T-helper 17 cell (primary cell): Measurements from ENCODE around the gene PIK3R5. TPM values are rescaled to one million over a fixed set of nuclear protein-coding genes. Genes with fewer than 3 reads are reported as not detected.
A peak's percentile ranks its signal among the peaks of the same experiment; 100 is the strongest.
"Not testable (repeated sequence)": the region's sequence is repeated elsewhere in the genome, so short reads cannot be mapped to it uniquely, and the experiment has no call there.

Experiments used
- ATAC-seq: fragments of 150-1000 bp; cut with Tn5 transposase; 2 replicates; pipeline ENCODE4 v1.10.0; 2021; ENCODE audit warnings: mild to moderate bottlenecking, moderate library complexity
- DNase-seq, 3 donors: peaks; one replicate each; pipeline versions ENCODE4 v3.0.0 to v3.0.0-alpha.2; 2020 to 2021
- H3K9me3 ChIP-seq: one replicate; pipeline ENCODE4 v1.7.0; 2013; ENCODE audit warnings: low read length, mild to moderate bottlenecking; ENCODE audit not compliant: control insufficient read depth, poor library complexity, severe bottlenecking
- H3K27ac Mint-ChIP-seq: one replicate; pipeline ENCODE4 v1.8.0; 2022; ENCODE audit warnings: mild to moderate bottlenecking, moderate library complexity, mixed read lengths
- H3K27me3 Mint-ChIP-seq: one replicate; pipeline ENCODE4 v1.8.0; 2022; ENCODE audit warnings: mixed read lengths
- H3K36me3 Mint-ChIP-seq: one replicate; pipeline ENCODE4 v1.8.0; 2022; ENCODE audit warnings: low read depth, mixed read lengths
- H3K4me1 Mint-ChIP-seq: one replicate; pipeline ENCODE4 v1.8.0; 2022; ENCODE audit warnings: mild to moderate bottlenecking, mixed read lengths
- H3K4me3 Mint-ChIP-seq: one replicate; pipeline ENCODE4 v1.8.0; 2022; ENCODE audit warnings: mild to moderate bottlenecking, moderate library complexity, mixed read lengths
- total RNA-seq, 4 donors: library from RNA in 2 of 4; stranded (reverse) in 2 of 4; gene quantifications; one replicate each; pipeline ENCODE4 v1.2.3 and lab custom pipeline; 2022 to 2026

PIK3R5 gene
- total RNA-seq, 2 donors from 2014 or later = 164 to 177 TPM

- Mint-ChIP-seq H3K36me3 (no peaks in the 10 kb centered on the region), H3K4me1 (peaks cover 4% of the 10 kb centered on the region), H3K4me3 (no peak overlapping the region), H3K27ac (peak overlapping the region; percentile 27), H3K27me3 (no peaks in the 10 kb centered on the region)
- no peak for DNase-seq
- H3K9me3 ChIP-seq = no peaks in the 10 kb centered on the region
- no peak for ATAC-seq
Measured at GRCh38 chr17:8889458-8890210, 75.9 kb downstream of the PIK3R5 start.

- Mint-ChIP-seq H3K4me1 (peaks cover 6% of the 10 kb centered on the region), H3K27me3 (no peaks in the 10 kb centered on the region), H3K4me3 (no peak overlapping the region), H3K36me3 (peaks cover 2% of the 10 kb centered on the region), H3K27ac (no peak overlapping the region)
- ATAC-seq (no peak), DNase-seq (no peak)
- H3K9me3 ChIP-seq = no peaks in the 10 kb centered on the region
Measured at GRCh38 chr17:8888704-8889302, 76.7 kb downstream of the PIK3R5 start.

DNA sequence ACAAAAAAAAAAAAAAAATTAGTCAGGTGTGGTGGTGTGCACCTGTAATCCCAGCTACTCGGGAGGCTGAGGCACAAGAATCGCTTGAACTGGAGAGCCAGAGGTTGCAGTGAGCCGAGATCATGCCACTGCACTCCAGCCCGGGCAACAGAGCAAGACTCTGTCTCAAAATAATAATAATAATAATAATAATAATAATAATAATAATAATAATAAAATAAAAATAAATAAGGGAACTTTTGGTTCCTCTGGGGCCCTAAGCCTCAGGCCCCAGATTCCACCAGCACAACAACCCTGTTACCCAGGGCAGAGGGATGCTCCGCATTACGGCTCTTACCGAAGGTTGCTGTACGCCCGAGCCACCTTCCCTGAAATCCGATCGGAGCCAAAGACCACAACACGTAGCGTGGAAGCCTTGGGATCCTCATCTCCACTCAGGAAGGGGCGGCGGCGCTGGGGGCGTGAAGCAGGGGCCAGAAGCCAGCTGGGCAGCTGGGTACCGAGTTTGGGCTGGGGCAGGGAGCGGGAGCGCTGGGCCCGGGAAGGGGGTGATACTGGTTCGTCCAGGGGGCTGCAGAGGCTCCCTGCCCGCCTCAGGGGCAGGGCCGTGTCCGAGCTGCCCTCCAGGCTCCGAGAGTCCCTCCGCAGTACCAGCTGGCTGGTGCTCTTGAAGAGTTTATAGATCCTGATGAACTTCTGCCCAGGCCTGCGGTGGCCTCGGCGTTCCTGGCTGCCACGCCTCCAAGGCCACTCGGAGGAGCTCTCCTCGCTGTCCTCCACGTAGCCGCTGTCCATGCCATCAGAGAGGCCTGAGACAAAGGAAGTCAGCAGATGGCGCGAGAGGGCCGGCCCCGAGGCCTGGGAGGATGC is 77.4 kb downstream of the PIK3R5 start:
- ATAC-seq = no peak

GRCh38 chr17:8887301-8887700 is 78.2 kb downstream of the PIK3R5 start:
- Mint-ChIP-seq H3K4me3 (no peak overlapping the region), H3K27ac (peak overlapping the region; percentile 37), H3K36me3 (peaks cover 13% of the 10 kb centered on the region), H3K27me3 (no peaks in the 10 kb centered on the region), H3K4me1 (peaks cover 8% of the 10 kb centered on the region)
- H3K9me3 ChIP-seq = no peaks in the 10 kb centered on the region
- ATAC-seq (no peak), DNase-seq (no peak)

More for the DNA sequence above, 77.4 kb downstream of the PIK3R5 start:
- Mint-ChIP-seq H3K4me1 (peaks cover 6% of the 10 kb centered on the region), H3K4me3 (no peak overlapping the region), H3K36me3 (peaks cover 7% of the 10 kb centered on the region), H3K27me3 (no peaks in the 10 kb centered on the region), H3K27ac (peak overlapping the region; percentile 37)
- no peaks in the 10 kb centered on the region for H3K9me3 ChIP-seq
- DNase-seq = no peak

DNA sequence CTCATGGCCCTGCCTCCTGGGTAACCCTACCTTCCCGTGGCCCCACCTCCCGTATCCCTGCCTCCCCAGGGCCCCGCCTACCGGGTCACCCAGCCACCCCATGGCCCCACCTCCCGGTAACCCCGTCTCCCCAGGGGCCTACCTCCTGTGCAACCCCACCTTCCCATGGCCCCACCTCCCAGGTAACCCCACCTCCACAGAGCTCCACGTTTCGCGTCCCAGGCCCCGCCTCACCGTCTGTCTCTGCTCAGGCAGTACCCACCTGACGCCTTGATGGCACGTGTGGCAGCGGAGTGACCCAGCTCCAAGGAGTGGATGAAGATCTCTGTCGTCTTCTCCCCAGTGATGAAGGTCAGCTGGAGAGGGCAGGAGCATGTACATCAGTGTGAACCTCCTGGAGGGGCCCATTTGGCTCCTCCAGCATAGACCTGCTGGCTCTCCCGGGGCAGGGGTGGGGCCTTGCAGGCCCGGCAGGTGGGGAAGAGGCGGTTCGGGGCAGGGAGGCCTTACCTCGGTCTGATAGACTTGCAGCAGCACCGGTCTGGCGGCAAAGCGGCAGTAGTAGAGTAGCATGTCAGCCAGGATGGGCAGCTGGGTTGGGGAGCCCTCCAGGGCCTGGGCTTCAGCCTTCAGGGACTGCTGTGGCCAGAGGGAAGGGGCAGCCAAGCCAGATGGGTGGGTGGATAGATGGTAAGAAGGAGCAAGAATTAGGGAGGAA is 79.4 kb downstream of the PIK3R5 start:
- H3K36me3 Mint-ChIP-seq = peaks cover 14% of the 10 kb centered on the region

GRCh38 chr17:8885163-8885966 is 80.1 kb downstream of the PIK3R5 start:
- not testable (repeated sequence) for H3K27me3 Mint-ChIP-seq, H3K9me3 ChIP-seq, H3K27ac Mint-ChIP-seq, H3K4me3 Mint-ChIP-seq
- Mint-ChIP-seq H3K4me1 (peaks cover 10% of the 10 kb centered on the region), H3K36me3 (peaks cover 14% of the 10 kb centered on the region)
- DNase-seq (peak; percentile 41 to 67 (median 60)), ATAC-seq (peak; percentile 78)

More for the DNA sequence above, 79.4 kb downstream of the PIK3R5 start:
- DNase-seq (no peak), ATAC-seq (no peak)
- Mint-ChIP-seq H3K27ac (peak overlapping the region; percentile 37), H3K4me1 (peaks cover 8% of the 10 kb centered on the region), H3K4me3 (no peak overlapping the region), H3K27me3 (no peaks in the 10 kb centered on the region)
- H3K9me3 ChIP-seq = no peaks in the 10 kb centered on the region

DNA sequence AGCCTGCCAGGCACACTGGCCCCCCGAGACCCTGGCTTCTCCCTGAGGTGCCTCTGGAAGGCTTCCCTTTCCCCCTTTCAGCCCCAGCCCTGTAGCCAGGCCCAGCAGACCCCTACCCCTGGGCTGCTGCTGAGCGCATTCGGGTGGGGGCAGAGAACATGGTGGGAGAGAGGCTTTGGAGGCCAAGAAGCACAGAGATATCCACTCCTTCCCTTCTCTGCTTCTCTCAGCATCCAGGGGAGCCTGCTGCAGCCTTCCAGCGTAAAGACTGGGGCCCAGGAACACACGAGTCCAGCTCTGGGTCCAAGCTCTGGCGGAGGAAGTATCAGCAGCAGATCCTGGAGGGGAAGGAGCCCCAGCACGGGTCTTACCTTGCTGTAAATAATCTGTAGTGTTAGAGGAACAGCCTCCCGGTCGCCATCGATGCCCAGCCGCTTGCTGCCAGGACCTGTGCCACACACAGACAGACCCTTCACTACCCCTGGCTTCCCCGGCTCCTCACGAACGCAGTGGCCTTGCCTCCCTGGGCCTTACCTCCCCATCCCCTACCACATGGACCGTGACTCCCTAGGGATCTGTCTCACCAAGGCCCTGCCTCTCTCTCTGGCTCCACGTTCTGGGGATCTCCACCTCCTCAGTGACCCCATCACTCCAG is 81.0 kb downstream of the PIK3R5 start:
- ATAC-seq (no peak), DNase-seq (no peak)
- Mint-ChIP-seq H3K4me3 (peak overlapping the region; percentile 41), H3K36me3 (peaks cover 14% of the 10 kb centered on the region), H3K4me1 (peaks cover 10% of the 10 kb centered on the region), H3K27ac (peak overlapping the region; percentile 78), H3K27me3 (no peaks in the 10 kb centered on the region)
- H3K9me3 ChIP-seq = no peaks in the 10 kb centered on the region

DNA sequence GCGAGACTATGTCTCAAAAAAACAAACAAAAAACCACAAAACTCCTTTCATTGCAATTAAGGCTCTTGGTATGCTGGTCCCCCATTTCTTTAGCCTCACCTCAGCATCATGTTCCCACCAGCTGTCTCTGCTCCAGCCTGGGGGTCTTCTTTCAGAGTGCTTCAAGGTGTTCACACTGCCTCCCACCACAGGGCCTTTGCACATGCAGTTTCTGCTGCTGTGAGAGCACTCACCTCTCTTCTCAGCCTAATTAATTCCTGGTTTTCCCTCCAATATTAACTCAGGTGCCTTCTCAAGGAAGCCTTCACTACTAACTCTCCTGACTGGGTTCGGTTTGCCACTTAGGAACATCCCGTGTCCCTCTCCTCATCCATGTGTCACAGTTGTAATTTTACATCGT is 82.2 kb downstream of the PIK3R5 start:
- H3K9me3 ChIP-seq = no peaks in the 10 kb centered on the region
- Mint-ChIP-seq H3K36me3 (peaks cover 15% of the 10 kb centered on the region), H3K4me3 (no peak overlapping the region), H3K4me1 (peaks cover 10% of the 10 kb centered on the region), H3K27me3 (no peaks in the 10 kb centered on the region), H3K27ac (no peak overlapping the region)
- ATAC-seq = no peak
- DNase-seq = no peak

- no peak overlapping the region for H3K4me3 Mint-ChIP-seq
- peaks cover 10% of the 10 kb centered on the region for H3K4me1 Mint-ChIP-seq
- no peak for ATAC-seq
- peak overlapping the region; percentile 47 for H3K27ac Mint-ChIP-seq
- no peak for DNase-seq
- H3K27me3 Mint-ChIP-seq = no peaks in the 10 kb centered on the region
- peaks cover 18% of the 10 kb centered on the region for H3K36me3 Mint-ChIP-seq
- H3K9me3 ChIP-seq = no peaks in the 10 kb centered on the region
Measured at GRCh38 chr17:8881606-8882005, 83.9 kb downstream of the PIK3R5 start.

GRCh38 chr17:8880466-8880865 is 85.0 kb downstream of the PIK3R5 start:
- H3K27ac Mint-ChIP-seq = no peak overlapping the region
- H3K36me3 Mint-ChIP-seq = peaks cover 18% of the 10 kb centered on the region
- H3K27me3 Mint-ChIP-seq = no peaks in the 10 kb centered on the region
- ATAC-seq (no peak), DNase-seq (no peak)
- peaks cover 10% of the 10 kb centered on the region for H3K4me1 Mint-ChIP-seq
- H3K9me3 ChIP-seq = no peaks in the 10 kb centered on the region
- H3K4me3 Mint-ChIP-seq = no peak overlapping the region

DNA sequence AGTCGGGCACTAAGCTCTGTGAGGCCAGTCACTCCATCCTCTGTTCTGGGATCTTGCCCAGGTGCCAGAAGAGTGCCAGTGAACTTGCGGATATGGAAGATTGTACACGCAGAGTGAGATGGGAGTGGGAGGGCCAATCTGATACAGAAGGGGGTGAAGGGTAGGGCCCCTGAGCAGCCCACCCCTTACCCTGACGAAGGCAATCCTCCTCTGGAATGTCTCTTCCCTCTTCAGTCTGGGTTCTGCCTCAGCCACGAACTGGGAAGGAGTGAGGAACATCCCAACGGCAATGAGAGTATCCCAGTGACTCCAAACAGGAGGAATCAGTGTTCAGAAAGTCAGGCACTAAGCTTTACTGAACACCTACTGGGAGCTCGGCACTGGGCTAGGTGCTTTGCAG is 86.1 kb downstream of the PIK3R5 start:
- Mint-ChIP-seq H3K36me3 (peaks cover 18% of the 10 kb centered on the region), H3K4me3 (no peak overlapping the region), H3K27me3 (no peaks in the 10 kb centered on the region), H3K27ac (no peak overlapping the region), H3K4me1 (peaks cover 12% of the 10 kb centered on the region)
- DNase-seq = no peak
- no peaks in the 10 kb centered on the region for H3K9me3 ChIP-seq
- ATAC-seq = no peak

- Mint-ChIP-seq H3K27ac (no peak overlapping the region), H3K27me3 (no peaks in the 10 kb centered on the region), H3K36me3 (peaks cover 10% of the 10 kb centered on the region), H3K4me1 (peaks cover 8% of the 10 kb centered on the region), H3K4me3 (peak overlapping the region; percentile 4)
- ATAC-seq = no peak
- no peak for DNase-seq
- H3K9me3 ChIP-seq = no peaks in the 10 kb centered on the region
Measured at GRCh38 chr17:8877984-8878383, 87.5 kb downstream of the PIK3R5 start.
